Iris pigment epithelial cell (primary cell): ENCODE measurements around the gene MPI.
"Not testable (repeated sequence)": the region's sequence is repeated elsewhere in the genome, so short reads cannot be mapped to it uniquely, and the experiment has no call there.

Experiments used
- DNase-seq: peaks from one replicate; pipeline ENCODE4 v3.0.0-alpha.2; 2011; ENCODE audit warnings: low read depth

MPI gene

DNA sequence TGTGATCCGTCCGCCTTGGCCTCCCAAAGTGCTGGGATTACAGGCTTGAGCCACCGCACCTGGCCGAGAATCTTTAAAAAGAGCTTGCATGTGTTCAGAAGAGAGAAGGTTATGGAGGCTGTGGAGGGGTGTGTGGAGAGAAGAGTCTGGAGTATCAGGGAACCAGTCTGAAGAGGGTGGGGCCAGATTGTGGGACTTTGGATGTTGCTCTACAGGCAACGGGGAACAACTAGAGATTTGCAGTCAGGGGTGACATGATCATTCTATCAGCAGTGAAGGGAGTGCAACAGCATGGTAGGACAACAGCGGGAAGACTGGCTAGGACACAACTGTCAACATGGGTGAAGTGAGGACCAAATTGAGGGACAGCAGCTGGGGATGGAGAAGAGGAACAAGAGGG lies 25.5 kb upstream of the MPI start:
- no peak for DNase-seq

GRCh38 chr15:74865316-74865715 lies 24.5 kb upstream of the MPI start:
- no peak for DNase-seq

DNA sequence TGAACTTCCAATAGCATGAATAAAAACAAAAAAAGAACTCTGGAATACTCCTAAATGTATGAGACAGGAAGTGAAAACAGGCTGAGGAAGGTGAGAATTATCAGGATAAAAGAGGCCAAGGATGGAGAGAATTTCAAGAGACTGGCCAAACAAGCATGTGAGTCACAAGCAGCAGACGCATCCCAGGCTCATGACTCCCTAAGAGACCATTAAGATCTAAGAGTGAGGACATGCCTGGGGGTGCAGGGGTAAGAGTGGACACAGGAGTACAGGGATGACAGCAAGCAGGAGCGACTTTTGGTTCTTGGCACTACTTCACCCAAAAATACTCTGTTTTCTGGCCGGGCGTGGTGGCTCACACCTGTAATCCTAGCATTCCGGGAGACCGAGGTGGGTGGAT lies 23.8 kb upstream of the MPI start:
- DNase-seq = peak; percentile 85

- no peak for DNase-seq
Observed at GRCh38 chr15:74867466-74868038, 22.3 kb upstream of the MPI start.

- DNase-seq = no peak
Observed at GRCh38 chr15:74868059-74868458, 21.8 kb upstream of the MPI start.

DNA sequence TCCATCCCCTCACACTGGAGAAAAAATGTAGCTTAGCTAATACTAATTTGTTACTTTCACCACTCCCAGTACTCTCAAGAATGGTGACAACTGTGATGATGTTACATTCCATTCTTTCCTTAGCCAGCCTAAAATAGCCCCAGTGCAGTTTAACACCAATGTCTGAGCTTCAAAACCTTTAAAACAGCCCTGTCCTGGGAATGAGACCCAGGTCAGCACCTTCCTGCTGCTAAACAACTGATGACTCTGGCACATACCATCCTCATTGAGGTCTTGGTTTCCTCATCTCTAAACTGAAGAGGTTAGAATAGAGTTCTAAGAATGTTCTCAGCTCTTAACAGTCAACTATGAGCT lies 20.5 kb upstream of the MPI start:
- no peak for DNase-seq

DNA sequence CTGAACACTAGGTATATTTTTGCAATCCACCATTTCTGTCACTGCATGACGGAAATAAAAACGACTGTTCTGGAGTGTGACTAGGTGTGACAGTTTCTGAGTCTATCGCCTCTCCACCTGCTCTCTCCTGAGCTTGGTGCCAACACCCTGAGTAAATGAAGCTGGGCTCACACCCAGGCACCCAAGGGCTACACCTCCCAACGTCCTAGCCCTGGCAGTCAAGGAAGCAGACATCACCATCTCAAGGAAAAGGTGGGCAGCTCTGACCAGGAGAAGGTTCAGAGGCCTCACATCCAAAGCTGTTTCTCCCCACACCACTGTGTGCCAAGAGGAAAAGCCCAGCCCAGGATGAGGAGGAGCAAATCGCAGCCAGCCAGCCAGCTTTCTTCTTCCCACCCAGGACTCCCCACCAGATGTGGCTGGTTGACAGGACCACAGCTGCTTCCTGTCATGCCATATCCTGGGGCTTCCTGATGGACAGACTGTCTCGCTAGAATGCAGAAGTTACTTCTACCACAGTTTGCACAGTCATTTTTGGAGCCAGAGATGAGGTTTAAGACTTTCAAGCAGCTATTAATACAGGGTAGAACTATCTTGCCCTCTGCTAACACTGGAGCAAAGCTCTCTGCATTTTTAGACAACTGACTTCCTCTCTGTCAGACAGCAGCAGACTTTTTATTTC lies 20.0 kb upstream of the MPI start:
- no peak for DNase-seq

DNA sequence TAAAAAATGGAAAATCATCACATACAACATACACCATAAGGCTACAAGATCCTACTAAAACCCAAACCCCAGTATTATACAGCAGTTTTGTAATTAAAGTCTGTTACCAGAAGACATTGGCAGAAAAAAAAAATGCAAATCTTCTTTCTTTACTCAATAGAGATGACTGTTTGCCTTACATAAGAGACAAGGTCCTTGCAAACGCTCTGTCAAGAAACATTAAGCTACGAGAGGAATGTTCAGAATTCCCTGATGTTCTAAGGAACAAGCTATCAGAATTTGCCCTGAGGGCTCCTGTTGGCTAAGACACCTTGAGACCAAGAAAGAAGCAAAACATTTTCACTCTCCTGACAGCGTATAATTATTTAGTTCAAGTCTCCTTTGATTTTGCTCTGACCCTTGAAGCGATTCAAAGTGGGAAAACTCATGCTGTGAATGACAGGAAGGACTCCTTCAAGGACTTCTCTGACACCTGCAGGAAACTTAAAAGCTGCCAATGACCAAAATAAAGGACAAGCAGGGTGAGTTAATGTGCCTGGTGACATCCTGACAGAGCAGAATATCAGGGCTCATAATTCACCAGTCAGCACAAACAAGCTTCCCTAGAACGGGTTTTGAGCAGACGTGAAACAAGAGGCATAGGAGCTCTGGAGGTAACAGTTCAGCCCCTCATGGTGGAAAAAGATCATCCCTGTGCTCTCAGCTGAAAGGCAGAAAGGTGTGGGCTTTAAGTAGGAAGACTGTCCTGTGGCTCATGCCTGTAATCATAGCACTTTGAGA lies 19.2 kb upstream of the MPI start:
- DNase-seq = peak; percentile 41

DNA sequence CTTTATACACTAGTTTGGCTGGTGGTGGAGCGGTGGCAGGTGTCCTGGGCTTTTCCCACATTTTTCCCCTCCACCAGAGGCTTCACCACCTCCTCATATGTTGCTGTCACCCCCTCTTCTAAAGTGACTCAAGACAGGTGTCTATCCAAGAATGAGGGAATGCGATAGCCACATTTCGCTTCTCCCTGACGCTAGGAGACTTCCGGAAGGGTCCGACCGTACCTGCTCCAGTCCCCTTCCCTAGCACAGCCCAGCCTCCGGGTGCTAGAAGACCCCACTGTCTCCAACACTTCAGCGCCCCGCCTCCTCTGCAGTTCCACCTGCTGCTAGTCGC lies 17.2 kb upstream of the MPI start:
- DNase-seq = no peak

DNA sequence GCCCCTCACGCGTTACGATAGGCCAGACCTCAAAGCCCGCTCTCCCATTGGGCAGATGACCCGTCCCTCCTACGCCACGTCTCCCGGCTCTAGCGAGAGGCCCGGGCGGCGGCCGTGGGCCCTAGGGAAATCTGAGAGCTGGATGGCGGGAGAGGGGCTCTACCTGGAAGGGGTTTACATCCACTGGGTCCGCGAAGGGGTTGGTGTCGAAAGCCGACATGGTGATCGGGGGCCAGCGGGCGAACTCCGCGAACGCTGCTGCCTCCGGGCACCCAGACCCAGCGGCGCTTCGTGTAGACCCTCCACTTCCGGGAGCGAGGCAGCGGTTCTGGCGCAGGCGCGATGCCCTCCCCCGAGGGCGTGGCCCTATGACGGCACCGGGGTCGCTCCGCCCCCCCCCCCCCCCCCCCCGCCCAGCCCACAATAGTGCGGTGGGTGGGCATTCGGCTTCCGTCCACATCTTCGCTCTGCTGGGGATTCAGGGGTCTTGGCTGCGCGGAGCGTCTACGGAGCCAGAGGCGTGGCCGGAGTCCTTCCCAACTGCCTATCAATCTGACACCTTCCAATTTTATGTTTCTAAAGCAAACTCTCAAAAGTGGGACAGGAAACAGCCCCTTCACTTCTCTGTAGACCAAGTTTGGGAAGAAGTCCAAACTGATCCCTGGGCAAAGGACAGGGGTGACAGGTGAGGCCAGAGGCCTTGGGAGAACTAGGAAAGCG lies 16.6 kb upstream of the MPI start, which contains the start of gene SCAMP2:
Gene SCAMP2, minus strand, starts transcription at position 330 of the 720 bp plus-strand sequence. Its CDS starts 110 bp downstream, at position 220.
- peak; percentile 96 for DNase-seq

GRCh38 chr15:74873756-74874424 lies 16.0 kb upstream of the MPI start:
- DNase-seq = peak; percentile 27

GRCh38 chr15:74878273-74878672 lies 11.6 kb upstream of the MPI start:
- no peak for DNase-seq

DNA sequence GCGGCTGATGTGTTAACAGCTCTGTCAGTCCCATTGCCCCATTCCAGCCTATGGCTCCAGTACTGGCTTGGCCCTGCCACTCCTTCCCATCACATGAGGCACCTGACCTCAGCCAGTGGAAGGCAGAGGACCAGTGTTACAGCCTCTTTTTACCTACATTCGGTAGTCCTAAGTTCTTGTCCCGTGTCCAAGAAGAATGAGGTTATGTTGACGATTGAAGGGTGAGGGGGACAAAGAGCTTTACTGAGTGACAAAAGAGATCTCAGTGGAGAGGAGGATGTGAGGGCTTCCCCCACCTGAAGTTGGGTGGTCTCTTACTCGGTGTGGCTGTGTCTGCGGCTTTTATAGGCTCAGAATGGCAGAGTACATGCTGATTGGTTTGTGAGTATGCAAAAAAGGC lies 7.3 kb upstream of the MPI start:
- no peak for DNase-seq

GRCh38 chr15:74884428-74885223 lies 5.2 kb upstream of the MPI start:
- no peak for DNase-seq

- DNase-seq = no peak
Observed at GRCh38 chr15:74885461-74885860, 4.4 kb upstream of the MPI start.

DNA sequence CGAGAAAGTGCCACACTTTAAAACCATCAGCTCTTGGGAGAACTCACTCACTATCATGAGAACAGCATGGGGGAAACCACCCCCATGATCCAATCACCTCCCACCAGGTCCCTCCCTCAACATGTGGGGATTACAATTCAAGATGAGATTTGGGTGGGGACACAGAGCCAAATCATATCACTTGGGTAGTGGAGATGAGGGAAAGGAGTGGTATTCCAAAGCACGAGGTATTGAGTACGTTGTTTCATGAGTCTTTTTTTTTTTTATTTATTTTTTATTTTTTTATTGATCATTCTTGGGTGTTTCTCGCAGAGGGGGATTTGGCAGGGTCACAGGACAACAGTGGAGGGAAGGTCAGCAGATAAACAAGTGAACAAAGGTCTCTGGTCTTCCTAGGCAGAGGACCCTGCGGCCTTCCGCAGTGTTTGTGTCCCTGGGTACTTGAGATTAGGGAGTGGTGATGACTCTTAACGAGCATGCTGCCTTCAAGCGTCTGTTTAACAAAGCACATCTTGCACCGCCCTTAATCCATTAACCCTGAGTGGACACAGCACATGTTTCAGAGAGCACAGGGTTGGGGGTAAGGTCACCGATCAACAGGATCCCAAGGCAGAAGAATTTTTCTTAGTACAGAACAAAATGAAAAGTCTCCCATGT lies 2.2 kb upstream of the MPI start:
- DNase-seq = not testable (repeated sequence)

- DNase-seq = no peak
Observed at GRCh38 chr15:74888716-74889115, 1.1 kb upstream of the MPI start.

DNA sequence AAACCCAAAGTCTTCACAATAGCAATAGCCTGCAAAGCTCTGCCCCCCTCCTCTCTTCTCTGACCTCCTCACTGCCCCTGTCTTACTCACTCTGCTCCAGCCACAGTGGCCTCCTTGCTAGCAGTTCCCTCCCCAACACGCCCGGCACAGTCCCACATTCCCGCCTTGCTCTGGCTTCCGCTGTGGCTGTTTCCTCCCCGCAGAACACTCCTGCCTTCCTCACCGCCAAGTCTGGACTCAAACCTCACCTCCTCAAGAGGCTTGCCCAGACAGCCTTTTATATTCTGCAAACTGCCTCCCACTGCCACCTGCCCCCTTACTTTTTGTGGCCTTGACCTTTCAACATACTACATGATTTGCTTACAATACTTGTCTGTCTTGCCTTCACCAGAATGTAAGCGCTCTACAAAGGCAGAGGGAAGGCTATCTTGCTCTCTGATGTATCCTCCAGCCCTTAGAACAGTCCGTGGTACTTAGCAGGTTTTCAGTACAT lies 406 bp upstream of the MPI start:
- peak; percentile 45 for DNase-seq

GRCh38 chr15:74890665-74890960 lies 771 bp downstream of the MPI start:
- DNase-seq = no peak

GRCh38 chr15:74891469-74891868 lies 1.6 kb downstream of the MPI start:
- DNase-seq = no peak

GRCh38 chr15:74892313-74892712 lies 2.5 kb downstream of the MPI start:
- no peak for DNase-seq
